Stimulated activated memory B cell treated with anti-CD40 and anti-IgM and Interleukin-4, amounts not matched to agents 10 μg/mL and 1 μg/mL and 100 μg/mL, for 72 hours (primary cell): ENCODE results near the gene PASK.

ENCODE experiments used
- ATAC-seq: fragments of 150-1000 bp; cut with Tn5 transposase; 2 replicates; pipeline ENCODE4 v1.10.0; 2021
- H3K27ac Mint-ChIP-seq: one replicate; pipeline ENCODE4 v1.8.0; 2022; ENCODE audit warnings: mild to moderate bottlenecking, mixed read lengths
- H3K27me3 Mint-ChIP-seq: one replicate; pipeline ENCODE4 v1.8.0; 2022; ENCODE audit warnings: mixed read lengths
- H3K36me3 Mint-ChIP-seq: one replicate; pipeline ENCODE4 v1.8.0; 2022; ENCODE audit warnings: mixed read lengths
- H3K4me1 Mint-ChIP-seq: one replicate; pipeline ENCODE4 v1.8.0; 2022; ENCODE audit warnings: mixed read lengths
- H3K4me3 Mint-ChIP-seq: one replicate; pipeline ENCODE4 v1.8.0; 2022; ENCODE audit warnings: mild to moderate bottlenecking, moderate library complexity, mixed read lengths
- H3K9me3 Mint-ChIP-seq: one replicate; pipeline ENCODE4 v1.8.0; 2022; ENCODE audit warnings: mixed read lengths

Gene PASK

DNA sequence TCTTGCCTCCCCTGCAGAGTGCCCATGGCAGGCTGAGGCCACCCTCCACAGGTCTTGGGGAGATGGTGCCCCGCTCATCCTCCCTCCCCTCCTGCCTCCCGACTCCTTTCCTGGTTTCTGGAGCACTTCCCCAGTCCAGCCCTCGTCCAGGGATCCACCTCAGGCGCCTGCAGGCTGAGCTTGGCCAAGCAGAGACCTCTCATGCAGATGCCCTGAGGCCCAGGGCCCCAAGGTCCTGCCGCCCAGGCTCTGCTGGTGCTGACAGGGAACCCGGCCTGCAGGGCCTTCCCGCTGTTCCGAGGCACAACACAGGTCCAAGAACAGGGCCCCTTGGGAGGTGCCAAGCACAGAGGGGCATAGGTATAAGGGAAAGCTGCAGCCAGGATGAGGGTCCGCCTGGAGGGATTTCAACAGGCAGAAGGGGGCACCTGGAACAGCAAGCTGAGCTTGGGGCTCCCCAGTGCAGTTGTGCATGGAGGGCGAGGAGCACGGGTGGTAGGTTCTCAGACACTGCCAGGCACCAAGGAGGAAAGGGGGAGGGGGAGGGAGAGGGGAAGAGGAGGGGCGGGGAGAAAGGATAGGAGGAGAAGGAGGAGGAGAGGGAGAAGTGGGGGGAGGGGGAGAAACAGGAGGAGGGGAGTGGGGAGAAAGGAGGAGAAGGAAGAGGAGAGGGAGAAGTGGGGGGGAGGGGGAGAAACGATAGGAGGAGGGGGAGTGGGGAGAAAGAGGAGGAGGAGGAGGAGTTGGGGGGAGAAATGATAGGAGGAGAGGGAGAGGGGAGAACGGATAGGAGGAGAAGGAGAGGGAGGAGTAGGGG lies 38.0 kb upstream of the PASK start:
- H3K36me3 Mint-ChIP-seq: peaks cover 23% of the 10 kb centered on the region
- no peak for ATAC-seq
- no peaks in the 10 kb centered on the region for H3K9me3 Mint-ChIP-seq
- peaks cover 22% of the 10 kb centered on the region for H3K4me1 Mint-ChIP-seq
- H3K27me3 Mint-ChIP-seq: peaks cover 11% of the 10 kb centered on the region
- H3K4me3 Mint-ChIP-seq: no peak overlapping the region
- H3K27ac Mint-ChIP-seq: no peak overlapping the region

DNA sequence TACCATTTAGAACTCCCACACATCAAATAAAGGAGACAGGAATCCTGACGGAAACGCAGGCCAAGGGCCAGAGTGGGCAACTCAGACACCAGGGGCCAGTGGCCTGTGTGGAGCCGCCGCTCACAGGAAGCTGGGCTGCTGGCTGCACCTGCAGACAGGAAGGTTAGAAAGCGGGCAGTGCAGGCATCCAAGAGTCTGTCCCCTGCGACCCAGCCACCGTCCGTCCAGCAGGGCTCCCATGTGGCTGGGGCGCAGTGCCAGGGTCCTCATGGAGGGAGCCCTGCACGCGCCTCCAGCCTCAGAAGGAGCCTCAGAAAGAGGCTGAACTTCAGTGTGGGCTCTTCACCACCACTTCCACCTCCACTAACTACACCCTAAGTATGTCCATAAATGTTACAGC lies 36.7 kb upstream of the PASK start:
- peaks cover 22% of the 10 kb centered on the region for H3K4me1 Mint-ChIP-seq
- no peaks in the 10 kb centered on the region for H3K9me3 Mint-ChIP-seq
- H3K36me3 Mint-ChIP-seq: peaks cover 36% of the 10 kb centered on the region
- H3K4me3 Mint-ChIP-seq: no peak overlapping the region
- H3K27ac Mint-ChIP-seq: no peak overlapping the region
- ATAC-seq: no peak
- peaks cover 11% of the 10 kb centered on the region for H3K27me3 Mint-ChIP-seq

DNA sequence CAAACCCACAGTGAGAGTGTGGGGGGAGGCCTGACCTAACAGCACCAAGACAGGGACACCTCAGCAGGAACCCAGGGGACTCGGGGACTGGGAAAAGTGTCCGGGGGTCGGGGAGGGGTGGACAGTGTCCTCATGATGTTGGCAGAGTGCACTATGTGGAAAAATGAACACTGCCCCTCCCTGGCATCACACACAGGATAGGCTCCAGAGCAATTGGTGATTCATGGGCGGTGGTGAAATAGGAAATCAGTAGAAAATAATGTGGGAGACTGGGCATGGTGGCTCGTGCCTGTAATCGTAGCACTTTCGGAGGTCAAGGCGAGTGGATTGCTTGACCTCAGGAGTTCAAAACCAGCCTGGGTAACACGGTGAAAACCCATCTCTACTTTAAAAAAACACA lies 35.6 kb upstream of the PASK start:
- Mint-ChIP-seq H3K36me3 (peaks cover 36% of the 10 kb centered on the region), H3K27ac (no peak overlapping the region), H3K4me3 (no peak overlapping the region), H3K4me1 (peaks cover 22% of the 10 kb centered on the region), H3K9me3 (no peaks in the 10 kb centered on the region), H3K27me3 (peaks cover 11% of the 10 kb centered on the region)
- ATAC-seq: no peak

DNA sequence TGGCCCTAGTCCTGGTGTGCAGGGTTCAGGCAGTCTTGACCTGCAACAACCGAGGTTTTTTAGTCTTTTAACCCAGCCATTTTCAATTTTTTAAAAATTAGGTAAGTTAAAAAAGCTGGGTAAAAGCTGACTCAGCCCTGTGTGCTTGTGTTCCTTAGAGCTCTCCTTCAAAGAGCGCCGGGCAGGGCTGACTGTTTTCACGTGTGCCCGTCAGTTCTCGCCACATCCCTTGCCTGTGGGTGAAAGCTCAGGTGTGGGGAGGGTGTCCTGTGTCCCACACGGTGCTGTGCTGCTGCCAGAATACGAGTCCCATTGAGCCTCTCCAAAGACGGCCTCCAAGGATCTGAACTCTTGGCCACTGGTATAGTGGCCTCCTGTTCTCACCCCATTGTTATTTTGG lies 33.9 kb upstream of the PASK start:
- ATAC-seq: no peak
- H3K4me3 Mint-ChIP-seq: no peak overlapping the region
- H3K36me3 Mint-ChIP-seq: peaks cover 51% of the 10 kb centered on the region
- no peak overlapping the region for H3K27ac Mint-ChIP-seq
- H3K9me3 Mint-ChIP-seq: no peaks in the 10 kb centered on the region
- peaks cover 16% of the 10 kb centered on the region for H3K4me1 Mint-ChIP-seq
- H3K27me3 Mint-ChIP-seq: peaks cover 11% of the 10 kb centered on the region

DNA sequence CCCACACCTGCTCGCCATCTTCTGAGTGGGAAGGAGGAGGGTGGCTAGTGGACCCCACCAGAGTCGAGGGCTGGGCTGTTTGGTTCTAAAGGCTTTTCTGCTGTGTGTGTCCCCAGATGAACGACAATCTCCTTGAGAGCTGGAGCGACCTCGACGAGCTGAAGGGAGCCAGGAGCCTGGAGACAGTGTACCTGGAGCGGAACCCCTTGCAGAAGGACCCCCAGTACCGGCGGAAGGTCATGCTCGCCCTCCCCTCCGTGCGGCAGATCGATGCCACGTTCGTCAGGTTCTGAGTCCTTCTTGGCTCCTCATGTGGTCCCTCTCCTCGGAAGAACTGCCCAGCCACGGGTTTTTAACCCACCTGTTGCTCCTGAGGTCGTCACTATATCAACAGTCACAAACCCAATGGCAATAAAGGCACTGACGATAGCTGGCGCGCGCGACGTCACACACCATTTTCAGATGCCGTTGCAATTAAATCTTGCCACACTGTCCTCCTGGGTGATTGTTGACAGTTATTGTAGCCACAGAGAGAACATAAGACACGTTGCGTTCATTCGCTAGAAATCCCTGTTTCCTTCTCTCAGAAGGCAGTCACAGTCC lies 33.4 kb upstream of the PASK start:
- peaks cover 57% of the 10 kb centered on the region for H3K36me3 Mint-ChIP-seq
- H3K27ac Mint-ChIP-seq: no peak overlapping the region
- peaks cover 11% of the 10 kb centered on the region for H3K4me1 Mint-ChIP-seq
- H3K9me3 Mint-ChIP-seq: no peaks in the 10 kb centered on the region
- ATAC-seq: no peak
- peaks cover 9% of the 10 kb centered on the region for H3K27me3 Mint-ChIP-seq
- H3K4me3 Mint-ChIP-seq: no peak overlapping the region

DNA sequence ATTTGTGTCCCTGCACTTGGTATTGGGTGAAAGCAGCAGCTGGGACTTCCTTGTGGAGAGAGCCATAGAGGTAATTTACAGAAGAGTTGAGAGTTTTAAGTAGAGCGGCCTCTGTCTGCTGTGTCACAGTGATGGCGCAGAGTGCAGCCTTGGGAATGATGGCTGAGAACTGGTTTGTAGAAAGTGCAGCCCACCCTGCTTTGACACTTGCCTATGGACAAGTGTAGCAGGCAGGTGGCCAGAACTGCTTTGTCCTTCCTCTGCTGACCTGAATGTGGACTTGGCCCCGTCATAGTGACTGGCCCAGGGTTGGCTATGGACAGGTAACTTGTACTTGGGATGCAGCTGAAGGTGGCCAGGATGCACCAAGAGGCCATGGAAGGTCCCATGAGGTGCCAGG lies 32.9 kb upstream of the PASK start:
- H3K27me3 Mint-ChIP-seq: peaks cover 4% of the 10 kb centered on the region
- H3K4me3 Mint-ChIP-seq: no peak overlapping the region
- no peak overlapping the region for H3K27ac Mint-ChIP-seq
- peaks cover 6% of the 10 kb centered on the region for H3K4me1 Mint-ChIP-seq
- no peak for ATAC-seq
- H3K36me3 Mint-ChIP-seq: peaks cover 62% of the 10 kb centered on the region
- no peaks in the 10 kb centered on the region for H3K9me3 Mint-ChIP-seq

DNA sequence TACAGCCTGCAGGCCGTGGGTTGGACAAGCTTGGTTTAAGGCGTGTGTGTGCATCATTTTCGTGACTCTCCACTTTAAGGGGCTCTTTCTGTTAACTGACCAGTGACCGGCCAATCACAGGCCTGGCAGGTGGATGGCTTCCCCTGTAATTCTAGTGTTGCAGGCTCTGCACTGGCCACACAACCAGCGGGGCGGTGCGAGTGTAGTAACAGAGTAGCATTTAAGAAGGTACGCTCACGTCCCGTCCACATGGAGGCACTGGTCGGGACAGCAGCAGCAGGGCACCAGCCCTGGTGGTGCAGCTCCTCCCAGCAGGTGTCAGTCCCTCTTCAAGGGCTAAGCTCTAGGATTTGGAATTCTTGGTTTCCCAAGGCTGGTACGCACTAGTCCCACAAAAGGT lies 31.2 kb upstream of the PASK start:
- ATAC-seq: no peak
- Mint-ChIP-seq H3K4me3 (no peak overlapping the region), H3K27ac (no peak overlapping the region), H3K9me3 (no peaks in the 10 kb centered on the region), H3K36me3 (peaks cover 71% of the 10 kb centered on the region), H3K27me3 (no peaks in the 10 kb centered on the region), H3K4me1 (no peaks in the 10 kb centered on the region)

DNA sequence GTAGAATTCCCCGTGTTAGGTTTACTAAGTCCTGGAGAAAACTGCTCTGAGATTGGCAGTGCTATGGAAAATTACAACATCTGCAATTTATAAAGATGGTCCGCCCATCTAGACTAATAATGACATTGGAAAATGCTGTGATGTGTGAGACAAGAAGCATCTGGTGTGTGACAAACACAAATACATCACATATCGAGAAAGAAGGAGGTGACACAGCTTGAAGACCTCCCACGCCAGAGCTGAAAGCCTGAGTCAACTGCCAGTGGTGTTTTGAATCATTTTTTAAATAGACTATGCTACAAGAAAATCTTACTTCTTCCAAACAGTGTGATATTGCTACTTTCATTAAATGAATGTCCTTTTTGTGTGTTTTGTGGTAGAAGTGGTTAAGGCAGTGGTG lies 30.6 kb upstream of the PASK start:
- Mint-ChIP-seq H3K36me3 (peaks cover 77% of the 10 kb centered on the region), H3K4me1 (no peaks in the 10 kb centered on the region), H3K27me3 (no peaks in the 10 kb centered on the region), H3K9me3 (no peaks in the 10 kb centered on the region), H3K27ac (no peak overlapping the region), H3K4me3 (no peak overlapping the region)
- ATAC-seq: no peak

DNA sequence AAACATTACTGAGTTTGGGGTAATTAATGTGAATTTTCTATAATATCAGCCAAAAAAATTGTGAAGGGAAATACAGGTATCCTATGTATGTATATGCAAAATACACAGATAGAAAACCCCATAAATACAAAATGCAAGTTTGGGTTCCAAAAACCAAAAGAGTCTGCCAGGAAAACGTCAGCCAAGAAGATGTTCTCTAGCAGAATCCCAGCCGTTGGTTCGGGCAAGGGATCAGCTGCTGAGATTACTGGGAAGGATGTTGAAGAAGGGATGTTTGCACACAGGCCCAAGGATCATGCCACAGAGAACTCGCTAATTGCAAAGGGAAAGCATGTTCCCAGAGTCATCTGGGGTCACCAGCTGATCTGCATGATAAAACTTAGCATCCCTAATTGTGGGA lies 29.7 kb upstream of the PASK start:
- Mint-ChIP-seq H3K27me3 (no peaks in the 10 kb centered on the region), H3K36me3 (peaks cover 77% of the 10 kb centered on the region), H3K27ac (no peak overlapping the region), H3K4me3 (no peak overlapping the region), H3K9me3 (no peaks in the 10 kb centered on the region), H3K4me1 (no peaks in the 10 kb centered on the region)
- ATAC-seq: no peak

DNA sequence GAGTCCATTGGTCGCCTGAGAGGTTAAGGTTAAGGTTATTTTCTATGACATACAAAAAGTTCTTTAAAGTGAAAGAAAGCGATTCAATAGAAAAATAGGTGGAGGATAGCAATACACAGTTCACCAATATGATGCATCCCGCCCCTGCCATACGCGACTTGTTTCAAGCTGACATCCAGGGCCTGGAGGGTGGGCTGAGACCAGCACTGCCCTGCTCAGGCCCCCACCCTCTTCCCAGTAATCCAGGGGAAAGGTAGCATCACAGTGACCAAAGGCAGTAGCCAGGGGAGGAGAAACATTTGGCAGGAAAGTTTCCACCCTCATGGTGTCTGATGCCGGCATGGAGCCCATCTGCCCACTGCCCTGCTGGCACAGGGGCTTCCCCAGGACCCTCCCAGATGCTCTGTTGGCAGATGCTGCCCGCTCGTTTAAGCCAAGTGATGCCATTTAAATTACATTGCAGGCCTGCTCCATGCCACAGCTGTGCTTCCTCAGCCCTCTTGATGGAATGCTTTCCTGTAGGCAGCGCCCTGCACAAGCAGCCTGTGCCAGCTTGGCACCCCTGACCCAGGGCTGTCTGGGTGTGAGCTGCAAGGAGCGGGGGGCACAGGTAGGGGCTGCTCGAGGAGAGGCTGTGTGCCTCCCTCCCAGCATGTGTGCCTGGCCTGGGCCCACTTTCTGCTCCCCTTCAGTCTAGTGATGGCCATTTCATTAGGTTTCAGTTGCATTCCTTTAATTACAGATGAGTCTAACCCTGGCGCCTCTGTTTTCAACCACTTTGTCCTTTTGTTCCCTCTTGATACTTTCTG lies 28.5 kb upstream of the PASK start:
- peaks cover 74% of the 10 kb centered on the region for H3K36me3 Mint-ChIP-seq

DNA sequence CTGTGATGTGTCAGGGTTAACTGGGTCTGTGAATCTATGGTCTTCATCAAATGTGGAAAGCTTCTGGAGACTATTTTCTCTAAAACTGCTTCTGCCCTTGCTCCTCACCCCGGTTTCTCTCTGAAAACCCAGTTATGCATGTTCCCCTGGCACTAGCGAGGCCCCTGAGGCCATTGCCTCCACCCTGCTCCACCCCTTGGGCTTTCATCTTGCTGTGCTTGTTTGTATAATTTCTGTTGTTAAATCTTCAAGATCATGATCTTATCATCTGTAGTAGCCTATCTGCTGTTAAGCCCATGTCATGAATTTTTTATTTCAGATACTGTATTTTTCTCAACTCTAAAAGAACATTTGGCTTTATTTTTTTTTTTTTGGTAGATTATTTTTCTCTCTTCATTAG lies 24.3 kb upstream of the PASK start:
- no peak overlapping the region for H3K27ac Mint-ChIP-seq
- peaks cover 14% of the 10 kb centered on the region for H3K9me3 Mint-ChIP-seq
- peaks cover 87% of the 10 kb centered on the region for H3K36me3 Mint-ChIP-seq
- no peak for ATAC-seq
- H3K4me3 Mint-ChIP-seq: no peak overlapping the region
- no peaks in the 10 kb centered on the region for H3K4me1 Mint-ChIP-seq
- no peaks in the 10 kb centered on the region for H3K27me3 Mint-ChIP-seq

More for the DNA sequence above, 28.5 kb upstream of the PASK start:
- no peak for ATAC-seq
- H3K27me3 Mint-ChIP-seq: no peaks in the 10 kb centered on the region
- no peaks in the 10 kb centered on the region for H3K4me1 Mint-ChIP-seq
- H3K4me3 Mint-ChIP-seq: no peak overlapping the region
- H3K27ac Mint-ChIP-seq: no peak overlapping the region
- no peaks in the 10 kb centered on the region for H3K9me3 Mint-ChIP-seq

DNA sequence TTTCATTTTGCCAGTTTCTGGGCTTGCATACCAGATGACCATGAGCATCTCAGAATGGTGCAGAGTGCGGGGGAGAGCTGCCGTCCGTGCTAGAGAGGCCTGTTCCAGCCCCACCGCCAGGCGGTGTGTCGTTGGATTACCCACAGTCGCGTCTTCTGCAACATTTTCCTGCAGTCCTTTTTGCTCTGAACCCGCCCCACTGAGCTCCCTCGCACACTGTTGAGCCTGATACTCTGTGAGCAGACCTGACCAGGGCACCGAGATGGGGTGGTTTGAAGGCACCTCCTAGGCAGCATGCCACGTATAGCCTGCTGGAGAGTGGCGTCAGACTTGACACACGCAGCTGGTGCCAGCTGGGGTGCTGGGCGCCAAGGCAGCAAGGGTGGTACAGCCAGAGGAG lies 19.1 kb upstream of the PASK start:
- Mint-ChIP-seq H3K27ac (no peak overlapping the region), H3K9me3 (peaks cover 14% of the 10 kb centered on the region), H3K4me3 (no peak overlapping the region), H3K27me3 (no peaks in the 10 kb centered on the region), H3K36me3 (peaks cover 78% of the 10 kb centered on the region), H3K4me1 (no peaks in the 10 kb centered on the region)
- ATAC-seq: no peak

DNA sequence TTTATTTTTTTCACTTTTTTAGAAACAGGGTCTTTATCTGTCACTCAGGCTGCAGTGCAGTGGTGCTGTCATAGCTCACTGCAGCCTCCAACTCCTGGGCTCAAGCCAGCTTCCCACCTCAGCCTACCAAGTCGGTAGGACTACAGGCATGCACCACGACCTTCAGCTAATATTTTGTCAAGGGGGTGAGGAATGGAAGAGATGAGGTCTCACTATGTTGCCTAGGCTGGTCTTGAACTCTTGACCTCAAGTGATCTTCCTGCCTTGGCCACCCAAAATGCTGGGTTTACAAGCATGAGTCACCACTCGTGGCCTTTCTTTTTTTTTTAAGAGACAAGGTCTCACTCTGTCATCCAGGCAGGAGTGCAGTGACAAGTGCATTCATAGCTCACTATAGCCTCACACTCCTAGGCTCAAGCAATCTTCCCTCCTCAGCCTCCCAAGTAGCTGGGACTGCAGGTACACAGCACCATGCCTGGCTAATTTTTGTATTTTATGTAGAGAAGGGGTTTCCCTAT lies 14.4 kb upstream of the PASK start:
- H3K27me3 Mint-ChIP-seq: no peaks in the 10 kb centered on the region
- H3K4me3 Mint-ChIP-seq: no peak overlapping the region
- no peak overlapping the region for H3K27ac Mint-ChIP-seq
- no peak for ATAC-seq
- H3K9me3 Mint-ChIP-seq: no peaks in the 10 kb centered on the region
- H3K36me3 Mint-ChIP-seq: peaks cover 55% of the 10 kb centered on the region
- no peaks in the 10 kb centered on the region for H3K4me1 Mint-ChIP-seq

DNA sequence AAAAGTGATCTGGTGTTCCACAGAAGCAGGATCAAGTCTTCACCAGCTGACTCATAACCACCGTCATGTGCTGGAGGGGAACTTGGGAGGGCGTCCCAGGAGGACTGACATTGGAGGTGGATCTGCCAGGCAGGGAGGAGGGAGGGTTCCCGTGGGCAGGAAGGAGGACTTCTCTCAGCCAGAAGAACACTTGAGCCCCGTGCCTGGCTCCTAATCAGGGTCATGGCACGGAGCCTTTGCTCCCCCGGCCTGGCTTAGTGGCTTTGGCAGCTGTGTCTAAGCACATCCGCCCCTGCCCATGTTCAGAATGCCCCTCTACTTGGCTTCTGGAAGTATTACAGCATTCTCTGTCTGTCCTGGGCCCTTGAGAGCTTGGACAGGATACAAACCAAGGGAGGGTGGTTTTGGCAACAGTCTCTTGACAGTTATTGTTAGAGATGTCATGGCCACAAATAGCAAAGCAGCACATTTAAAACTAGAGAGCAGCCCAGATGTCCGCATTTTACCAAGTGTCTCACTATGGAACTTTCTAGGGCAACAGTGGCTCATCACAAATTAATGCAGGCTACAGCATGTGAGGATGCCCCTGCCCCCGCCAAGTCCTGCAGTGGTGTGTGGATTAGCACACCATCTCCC lies 12.5 kb upstream of the PASK start:
- Mint-ChIP-seq H3K4me1 (peaks cover 14% of the 10 kb centered on the region), H3K27me3 (no peaks in the 10 kb centered on the region), H3K36me3 (peaks cover 53% of the 10 kb centered on the region), H3K4me3 (no peak overlapping the region), H3K9me3 (no peaks in the 10 kb centered on the region), H3K27ac (no peak overlapping the region)
- no peak for ATAC-seq

DNA sequence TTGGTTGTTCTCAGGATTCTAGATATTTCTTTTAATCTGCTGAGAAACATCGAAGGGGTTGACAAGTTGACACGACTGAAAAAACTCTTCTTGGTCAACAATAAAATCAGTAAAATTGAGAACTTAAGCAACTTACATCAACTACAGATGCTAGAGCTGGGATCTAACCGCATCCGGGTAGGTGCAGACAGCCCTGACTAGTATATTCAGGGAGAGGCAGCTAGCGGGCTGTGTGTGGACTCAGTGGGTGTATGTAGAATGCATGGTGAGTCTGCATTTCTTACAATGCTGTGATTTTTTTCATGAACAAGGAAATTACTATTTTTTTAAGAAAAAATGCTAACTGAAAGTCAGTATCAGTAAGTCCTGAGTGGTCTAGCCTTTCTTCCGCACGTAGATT lies 11.0 kb upstream of the PASK start:
- H3K9me3 Mint-ChIP-seq: no peaks in the 10 kb centered on the region
- peaks cover 44% of the 10 kb centered on the region for H3K36me3 Mint-ChIP-seq
- H3K27ac Mint-ChIP-seq: no peak overlapping the region
- no peak overlapping the region for H3K4me3 Mint-ChIP-seq
- ATAC-seq: no peak
- peaks cover 18% of the 10 kb centered on the region for H3K4me1 Mint-ChIP-seq
- H3K27me3 Mint-ChIP-seq: no peaks in the 10 kb centered on the region
